A673 (cell line): Measurements from ENCODE around the gene NEK1. TPM values are rescaled to one million over a fixed set of nuclear protein-coding genes. Genes with fewer than 3 reads are reported as not detected.

Source experiments
- BruUV-seq: library from RNA; stranded (reverse); fragments of 400-500 nt; replicated peaks from 2 replicates; lab custom pipeline; 2021; lab: Mats Ljungman, UMichigan
- CTCF ChIA-PET: fragments of 300-600 bp; sonication (Branson Sonifier 250); formaldehyde crosslinking; loops from one replicate; lab custom pipeline; 2022; ENCODE audit warnings: antibody characterized with exemption; lab: Charles Lee
- POLR2A ChIA-PET: fragments of 300-600 bp; sonication (Branson Sonifier 250); formaldehyde crosslinking; loops from one replicate; lab custom pipeline; 2022; ENCODE audit warnings: antibody characterized with exemption; ENCODE audit not compliant: low non-redundant PET; lab: Charles Lee
- DNase-seq: peaks from one replicate; pipeline ENCODE4 v3.0.0-alpha.2; 2015; ENCODE audit warnings: low spot score
- H3K27ac ChIP-seq: fragments of 200-600 bp; sonication (generic); 2 replicates; pipeline ENCODE4 v1.5.1; 2016; ENCODE audit warnings: mixed run types, low read depth, mild to moderate bottlenecking, mixed read lengths, antibody characterized with exemption, low read length; ENCODE audit not compliant: poor library complexity, severe bottlenecking
- H3K27me3 ChIP-seq: fragments of 200-600 bp; sonication (generic); replicated peaks from 2 replicates; pipeline ENCODE4 v1.6.1; 2017; ENCODE audit warnings: mixed run types, low read depth, mild to moderate bottlenecking, mixed read lengths, antibody characterized with exemption, low read length; ENCODE audit not compliant: insufficient read depth, poor library complexity
- H3K36me3 ChIP-seq: fragments of 200-600 bp; sonication (generic); 2 replicates; pipeline ENCODE4 v1.6.1; 2016; ENCODE audit warnings: mixed run types, mild to moderate bottlenecking, mixed read lengths, antibody characterized with exemption, low read length; ENCODE audit not compliant: insufficient read depth, poor library complexity, severe bottlenecking
- H3K4me1 ChIP-seq: fragments of 200-600 bp; sonication (generic); 2 replicates; pipeline ENCODE4 v1.6.1; 2017; ENCODE audit warnings: mixed run types, mild to moderate bottlenecking, mixed read lengths, antibody characterized with exemption, low read length; ENCODE audit not compliant: insufficient read depth, poor library complexity, severe bottlenecking
- H3K4me3 ChIP-seq: fragments of 200-600 bp; sonication (generic); 2 replicates; pipeline ENCODE4 v1.5.1; 2016; ENCODE audit warnings: low read depth, mixed run types, mild to moderate bottlenecking, mixed read lengths, low read length; ENCODE audit not compliant: poor library complexity, severe bottlenecking
- H3K9me3 ChIP-seq: fragments of 200-600 bp; sonication (generic); 2 replicates; pipeline ENCODE4 v1.6.1; 2016; ENCODE audit warnings: mixed run types, low read depth, mild to moderate bottlenecking, mixed read lengths, antibody characterized with exemption, low read length; ENCODE audit not compliant: poor library complexity, severe bottlenecking
- EZH2 ChIP-seq: fragments of 200-600 bp; sonication (generic); IDR thresholded peaks from 2 replicates; pipeline ENCODE4 v1.6.1; 2017; ENCODE audit warnings: borderline replicate concordance, low read depth, mild to moderate bottlenecking, mixed read lengths, antibody characterized with exemption, low read length; ENCODE audit not compliant: poor library complexity, severe bottlenecking
- intact Hi-C: fragments of 100-400 bp; cut with micrococcal nuclease; formaldehyde crosslinking; loops from one replicate; pipeline ENCODE4 v1.10.0; 2022; ENCODE audit not compliant: unreplicated experiment
- total RNA-seq: library from RNA; stranded (reverse); gene quantifications from 2 replicates; pipeline ENCODE4 v1.2.3, GENCODE V29; 2021
- TF ChIP-seq, protein P1 (sequence below): fragments of 300-800, 200-600 bp; sonication (generic); conservative IDR thresholded peaks from 2 replicates; pipeline ENCODE4 v1.5.1; 2017; ENCODE audit warnings: low read depth, mild to moderate bottlenecking, antibody characterized with exemption, low read length, moderate library complexity, mixed read lengths

NEK1 gene
- total RNA-seq, 1 experiment from 2014 or later = 12.9 TPM

GRCh38 chr4:169362607-169363006 is 249.8 kb downstream of the NEK1 start:
- H3K4me3 ChIP-seq = no peak overlapping the region
- ChIA-PET CTCF (no interaction called here), POLR2A (no interaction called here)
- intact Hi-C loops = no loop called here
- DNase-seq = no peak
- no peak overlapping the region for H3K27ac ChIP-seq
- BruUV-seq = no TSS peak
- no peak for TF ChIP-seq EZH2
- TF ChIP-seq, protein P1, sequence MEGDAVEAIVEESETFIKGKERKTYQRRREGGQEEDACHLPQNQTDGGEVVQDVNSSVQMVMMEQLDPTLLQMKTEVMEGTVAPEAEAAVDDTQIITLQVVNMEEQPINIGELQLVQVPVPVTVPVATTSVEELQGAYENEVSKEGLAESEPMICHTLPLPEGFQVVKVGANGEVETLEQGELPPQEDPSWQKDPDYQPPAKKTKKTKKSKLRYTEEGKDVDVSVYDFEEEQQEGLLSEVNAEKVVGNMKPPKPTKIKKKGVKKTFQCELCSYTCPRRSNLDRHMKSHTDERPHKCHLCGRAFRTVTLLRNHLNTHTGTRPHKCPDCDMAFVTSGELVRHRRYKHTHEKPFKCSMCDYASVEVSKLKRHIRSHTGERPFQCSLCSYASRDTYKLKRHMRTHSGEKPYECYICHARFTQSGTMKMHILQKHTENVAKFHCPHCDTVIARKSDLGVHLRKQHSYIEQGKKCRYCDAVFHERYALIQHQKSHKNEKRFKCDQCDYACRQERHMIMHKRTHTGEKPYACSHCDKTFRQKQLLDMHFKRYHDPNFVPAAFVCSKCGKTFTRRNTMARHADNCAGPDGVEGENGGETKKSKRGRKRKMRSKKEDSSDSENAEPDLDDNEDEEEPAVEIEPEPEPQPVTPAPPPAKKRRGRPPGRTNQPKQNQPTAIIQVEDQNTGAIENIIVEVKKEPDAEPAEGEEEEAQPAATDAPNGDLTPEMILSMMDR = no peak
- no peaks in the 10 kb centered on the region for H3K36me3 ChIP-seq
- no peaks in the 10 kb centered on the region for H3K27me3 ChIP-seq
- H3K9me3 ChIP-seq = peaks cover 13% of the 10 kb centered on the region
- H3K4me1 ChIP-seq = no peaks in the 10 kb centered on the region

GRCh38 chr4:169361756-169362155 is 250.6 kb downstream of the NEK1 start:
- intact Hi-C loops = no loop called here
- POLR2A ChIA-PET = no interaction called here
- Histone ChIP-seq H3K27ac (no peak overlapping the region), H3K27me3 (no peaks in the 10 kb centered on the region), H3K4me1 (no peaks in the 10 kb centered on the region), H3K4me3 (no peak overlapping the region), H3K9me3 (peaks cover 10% of the 10 kb centered on the region), H3K36me3 (no peaks in the 10 kb centered on the region)
- CTCF ChIA-PET = interaction anchor here (0.6 kb wide), 1 partner anchor 352 kb away, joined by 4 read pairs; the partner anchor contains the start of gene CBR4
- no peak for TF ChIP-seq EZH2
- TF ChIP-seq, protein P1 = no peak
- no peak for DNase-seq
- BruUV-seq = no TSS peak

DNA sequence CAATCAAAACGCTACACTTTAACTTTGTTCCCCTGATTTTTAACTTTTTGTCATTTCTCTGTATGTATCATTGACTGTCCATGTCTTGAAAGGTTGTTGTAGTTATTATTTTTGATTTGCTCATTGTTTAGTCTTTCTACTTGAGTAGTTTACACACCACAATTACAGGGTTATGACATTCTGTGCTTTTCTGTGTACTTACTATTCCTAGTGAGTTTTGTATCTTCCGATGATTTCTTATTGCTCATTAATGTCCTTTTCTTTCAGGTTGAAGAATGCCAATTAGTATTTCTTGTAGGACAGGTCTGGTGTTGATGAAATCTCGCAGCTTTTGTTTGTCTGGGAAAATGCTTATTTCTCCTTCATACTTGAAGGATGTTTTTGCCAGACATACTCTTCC is 252.4 kb downstream of the NEK1 start:
- Histone ChIP-seq H3K4me3 (no peak overlapping the region), H3K27me3 (no peaks in the 10 kb centered on the region), H3K27ac (no peak overlapping the region), H3K4me1 (no peaks in the 10 kb centered on the region), H3K9me3 (no peaks in the 10 kb centered on the region), H3K36me3 (no peaks in the 10 kb centered on the region)
- POLR2A ChIA-PET = no interaction called here
- CTCF ChIA-PET = no interaction called here
- BruUV-seq = no TSS peak
- intact Hi-C loops = no loop called here
- no peak for TF ChIP-seq EZH2
- TF ChIP-seq, protein P1 = no peak
- DNase-seq = no peak
